Measurements from ENCODE around the gene JMJD4. TPM values are rescaled to one million over a fixed set of nuclear protein-coding genes. Genes with fewer than 3 reads are reported as not detected.
A peak's percentile ranks its signal among the peaks of the same experiment; 100 is the strongest.

Gene JMJD4
- total RNA-seq, 1 experiment from 2014 or later: 24.4 TPM

GRCh38 chr1:227779685-227780084 is 44.6 kb upstream of the JMJD4 start:
- Mint-ChIP-seq H3K36me3 (ENCODE audit: insufficient read depth in 1 of 3, low read depth in 3 of 3) (peaks cover 2 to 15% (median 11%) of the 10 kb centered on the region in 3 experiments; a peak in 5 of 7 replicates), H3K4me3 (no peak overlapping the region), H3K4me1 (no peaks in the 10 kb centered on the region), H3K27me3 (ENCODE audit: low read depth) (no peaks in the 10 kb centered on the region; the same call in none of the 2 replicates), H3K27ac (no peak overlapping the region), H3K9me3 (no peaks in the 10 kb centered on the region)
- H2BK120ac ChIP-seq (ENCODE audit: low read depth, low read length, poor library complexity, severe bottlenecking): no peak overlapping the region
- no CpG with 5 or more reads among the region's 7 CpGs for WGBS (ENCODE audit: extremely low coverage, insufficient read length, low lambda C conversion rate)
- H3K9me3 ChIP-seq (ENCODE audit: control insufficient read depth, low read depth, low read length): no peaks in the 10 kb centered on the region
- no peak overlapping the region for H3K27ac ChIP-seq (ENCODE audit: insufficient read length, low read depth, low read length)
- no peak overlapping the region for H3K4ac ChIP-seq (ENCODE audit: low read depth, low read length)
- H2AK5ac ChIP-seq (ENCODE audit: insufficient read length, low read length): no peak overlapping the region
- no peak overlapping the region for H3K4me2 ChIP-seq (ENCODE audit: insufficient read depth, insufficient read length, low read length)
- H3K23ac ChIP-seq (ENCODE audit: insufficient read length, low read depth, low read length): no peak overlapping the region
- no peak overlapping the region for H3K9ac ChIP-seq (ENCODE audit: extremely low read depth, insufficient read length, low read length)
- no peaks in the 10 kb centered on the region for H3K27me3 ChIP-seq (ENCODE audit: insufficient read depth, low read length)
- H3K56ac ChIP-seq (ENCODE audit: insufficient read length, low read depth, low read length): no peak overlapping the region
- H4K20me1 ChIP-seq (ENCODE audit: control insufficient read depth, insufficient read depth, insufficient read length): no peaks in the 10 kb centered on the region
- H4K8ac ChIP-seq (replicated peaks; ENCODE audit: insufficient read length, low read depth, low read length): no peak overlapping the region
- peak; percentile 12 for DNase-seq
- no peak overlapping the region for H3K14ac ChIP-seq (ENCODE audit: insufficient read depth, low read length)
- no peak for TF ChIP-seq CTCF (conservative IDR thresholded peaks at IDR 0.05)
- no peak overlapping the region for H4K91ac ChIP-seq (ENCODE audit: insufficient read length, low read depth, low read length)
- H3K4me1 ChIP-seq (ENCODE audit: insufficient read depth, low read length): no peaks in the 10 kb centered on the region
- H2BK20ac ChIP-seq (ENCODE audit: low read depth, low read length, poor library complexity, severe bottlenecking): no peak overlapping the region
- no peak overlapping the region for H2AFZ ChIP-seq (ENCODE audit: low read length)
- no peak overlapping the region for H3T11ph ChIP-seq (ENCODE audit: low read length)
- H3K23me2 ChIP-seq (ENCODE audit: insufficient read length, low read depth, low read length, poor library complexity, severe bottlenecking): no peaks in the 10 kb centered on the region
- no peak overlapping the region for H2BK15ac ChIP-seq (ENCODE audit: low read depth, low read length)
- no peak overlapping the region for H4K5ac ChIP-seq (ENCODE audit: insufficient read length, low read depth, low read length)
- no peak overlapping the region for H2BK12ac ChIP-seq (ENCODE audit: insufficient read length, low read depth, low read length)
- no peak overlapping the region for H2BK5ac ChIP-seq (ENCODE audit: insufficient read length, low read length)
- no peak overlapping the region for H3K18ac ChIP-seq (ENCODE audit: insufficient read length, low read depth, low read length)
- H3K79me2 ChIP-seq (ENCODE audit: insufficient read depth, low read length): no peaks in the 10 kb centered on the region
- no peaks in the 10 kb centered on the region for H3K79me1 ChIP-seq (ENCODE audit: insufficient read depth, low read depth, low read length, poor library complexity, severe bottlenecking)

Measured in H9 (cell line).